GM12878 (cell line): ENCODE results near the gene SUMF2.

Experiments used
- BCL3 ChIP-seq: IDR thresholded peaks from 2 replicates; pipeline ENCODE4 v1.6.1; 2011; ENCODE audit warnings: borderline replicate concordance, low read depth, mild to moderate bottlenecking, moderate library complexity, low read length; ENCODE audit not compliant: insufficient read depth, poor library complexity, severe bottlenecking
- CTCF ChIP-seq, 3 experiments: IDR thresholded peaks in 2 of 3; conservative IDR thresholded peaks in 1 of 3; 2 replicates each; pipeline ENCODE4 v1.5.1; 2011; ENCODE audit warnings: low read depth in 3 of 3, low read length in 3 of 3, mild to moderate bottlenecking in 3 of 3, control low read depth in 2 of 3, moderate library complexity in 2 of 3, inconsistent platforms in 1 of 3, mixed read lengths in 1 of 3; ENCODE audit not compliant: control insufficient read depth in 2 of 3, insufficient read depth in 1 of 3; ENCODE audit errors: extremely low read depth in 1 of 3
- CUX1 ChIP-seq: IDR thresholded peaks from 2 replicates; pipeline ENCODE4 v1.6.1; 2012; ENCODE audit warnings: improper control_type of control experiment, low read depth, low read length; ENCODE audit not compliant: insufficient replicate concordance
- EZH2 ChIP-seq: IDR thresholded peaks from 2 replicates; pipeline ENCODE4 v1.6.1; 2012; ENCODE audit warnings: low read depth, mild to moderate bottlenecking, control low read depth, inconsistent platforms, low read length, borderline replicate concordance; ENCODE audit not compliant: control insufficient read depth
- POLR2A ChIP-seq: IDR thresholded peaks from 2 replicates; pipeline ENCODE4 v1.6.1; 2011; ENCODE audit warnings: low read depth, mild to moderate bottlenecking, low read length
- POLR2AphosphoS5 ChIP-seq: IDR thresholded peaks from 2 replicates; pipeline ENCODE4 v1.6.1; 2011; ENCODE audit warnings: mild to moderate bottlenecking, low read length, inconsistent platforms
- RAD51 ChIP-seq: fragments of 450-650 bp; IDR thresholded peaks from 2 replicates; pipeline ENCODE4 v1.6.1; 2016; ENCODE audit warnings: moderate library complexity, mild to moderate bottlenecking, inconsistent platforms
- ZBTB11 ChIP-seq: fragments of 450-650 bp; formaldehyde crosslinking; IDR thresholded peaks from 2 replicates; pipeline ENCODE4 v1.5.0; 2022; ENCODE audit warnings: mild to moderate bottlenecking, missing genetic modification characterization

- TF ChIP-seq POLR2A (peak; percentile 69), RAD51 (no peak), BCL3 (no peak), CUX1 (no peak), EZH2 (no peak), POLR2AphosphoS5 (peak; percentile 47; the same call in 1 of the 2 replicates), CTCF (IDR thresholded peaks at IDR 0.05 in 2 of 3, conservative IDR thresholded peaks at IDR 0.05 in 1 of 3; ENCODE audit: control insufficient read depth in 2 of 3, extremely low read depth in 1 of 3, insufficient read depth in 1 of 3, low read depth in 3 of 3, low read length in 3 of 3) (peak in 2 of 3 experiments; percentile 19 to 48; a peak in 2 of 6 replicates), ZBTB11 (CRISPR knock-in tag) (no peak)
Observed at GRCh38 chr7:56033671-56034432, 30.2 kb upstream of the SUMF2 start.
